Omental fat pad (tissue), 4 donors: ENCODE results near the gene GALNTL6. TPM values are rescaled to one million over a fixed set of nuclear protein-coding genes. Genes with fewer than 3 reads are reported as not detected.

Experiments
- ATAC-seq: fragments of 150-250 bp; one replicate; pipeline ENCODE4 v1.9.1; 2016; ENCODE audit warnings: mild to moderate bottlenecking, moderate library complexity; ENCODE audit not compliant: low FRiP score
- DNase-seq: peaks from one replicate; pipeline ENCODE4 v3.0.0-alpha.2; 2019; ENCODE audit warnings: low spot score
- CTCF ChIP-seq, 3 donors: fragments of 450-650 bp; IDR thresholded peaks; one replicate each; pipeline ENCODE4 v1.5.1; 2016 to 2017; ENCODE audit warnings: antibody characterized with exemption in 3 of 3, mild to moderate bottlenecking in 3 of 3, moderate library complexity in 2 of 3
- total RNA-seq, 4 donors: library from RNA; depleted of rRNA; stranded (reverse); fragments of >200 nt; gene quantifications; one replicate each; pipeline ENCODE4 v1.1.0, GENCODE V29; 2016

Gene GALNTL6
- total RNA-seq, 4 donors from 2014 or later = not detected

GRCh38 chr4:172357006-172357540 is 543.9 kb downstream of the GALNTL6 start:
- TF ChIP-seq CTCF (IDR thresholded peaks at IDR 0.05) = no peak
- DNase-seq (no peak), ATAC-seq (no peak)

GRCh38 chr4:172362569-172362968 is 549.4 kb downstream of the GALNTL6 start:
- TF ChIP-seq CTCF (IDR thresholded peaks at IDR 0.05) = no peak
- no peak for ATAC-seq
- no peak for DNase-seq

- DNase-seq (no peak), ATAC-seq (no peak)
- no peak for TF ChIP-seq CTCF (IDR thresholded peaks at IDR 0.05)
Measured at GRCh38 chr4:172369471-172369959, 556.3 kb downstream of the GALNTL6 start.

- no peak for DNase-seq
- no peak for TF ChIP-seq CTCF (IDR thresholded peaks at IDR 0.05)
- no peak for ATAC-seq
Measured at GRCh38 chr4:172377486-172378140, 564.4 kb downstream of the GALNTL6 start.

GRCh38 chr4:172379834-172380233 is 566.6 kb downstream of the GALNTL6 start:
- no peak for TF ChIP-seq CTCF (IDR thresholded peaks at IDR 0.05)
- DNase-seq (no peak), ATAC-seq (no peak)

- no peak for TF ChIP-seq CTCF (IDR thresholded peaks at IDR 0.05)
- DNase-seq (no peak), ATAC-seq (no peak)
Measured at GRCh38 chr4:172390331-172390730, 577.1 kb downstream of the GALNTL6 start.

- DNase-seq (no peak), ATAC-seq (no peak)
- no peak for TF ChIP-seq CTCF (IDR thresholded peaks at IDR 0.05)
Measured at GRCh38 chr4:172392741-172393140, 579.5 kb downstream of the GALNTL6 start.
